Peyer's patch (tissue), 4 donors: ENCODE results near the gene EEF2K.

Source experiments
- POLR2A ChIP-seq, 2 donors: fragments of 450-650 bp; IDR thresholded peaks; one replicate each; pipeline ENCODE4 v1.5.1; 2017; ENCODE audit warnings: antibody characterized with exemption in 2 of 2, mild to moderate bottlenecking in 2 of 2, moderate library complexity in 2 of 2
- TF ChIP-seq, protein P1 (sequence below), 6 experiments: fragments of 450-650 bp in 4 of 6; fragments of 200-600 bp in 2 of 6; sonication (generic) in 1 of 6; IDR thresholded peaks; one replicate each; pipeline ENCODE4 v1.5.1; 2017 to 2019; ENCODE audit warnings: antibody characterized with exemption in 6 of 6, mild to moderate bottlenecking in 3 of 6, moderate library complexity in 1 of 6

- TF ChIP-seq, protein P1, sequence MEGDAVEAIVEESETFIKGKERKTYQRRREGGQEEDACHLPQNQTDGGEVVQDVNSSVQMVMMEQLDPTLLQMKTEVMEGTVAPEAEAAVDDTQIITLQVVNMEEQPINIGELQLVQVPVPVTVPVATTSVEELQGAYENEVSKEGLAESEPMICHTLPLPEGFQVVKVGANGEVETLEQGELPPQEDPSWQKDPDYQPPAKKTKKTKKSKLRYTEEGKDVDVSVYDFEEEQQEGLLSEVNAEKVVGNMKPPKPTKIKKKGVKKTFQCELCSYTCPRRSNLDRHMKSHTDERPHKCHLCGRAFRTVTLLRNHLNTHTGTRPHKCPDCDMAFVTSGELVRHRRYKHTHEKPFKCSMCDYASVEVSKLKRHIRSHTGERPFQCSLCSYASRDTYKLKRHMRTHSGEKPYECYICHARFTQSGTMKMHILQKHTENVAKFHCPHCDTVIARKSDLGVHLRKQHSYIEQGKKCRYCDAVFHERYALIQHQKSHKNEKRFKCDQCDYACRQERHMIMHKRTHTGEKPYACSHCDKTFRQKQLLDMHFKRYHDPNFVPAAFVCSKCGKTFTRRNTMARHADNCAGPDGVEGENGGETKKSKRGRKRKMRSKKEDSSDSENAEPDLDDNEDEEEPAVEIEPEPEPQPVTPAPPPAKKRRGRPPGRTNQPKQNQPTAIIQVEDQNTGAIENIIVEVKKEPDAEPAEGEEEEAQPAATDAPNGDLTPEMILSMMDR (IDR thresholded peaks at IDR 0.05) = no peak
- TF ChIP-seq POLR2A (IDR thresholded peaks at IDR 0.05) = no peak
Measured at GRCh38 chr16:22292320-22292719, 86.2 kb downstream of the EEF2K start.
